A549 (cell line): Measurements from ENCODE around the gene MCM7.

Source experiments
- CBX8 ChIP-seq: fragments of 200-600 bp; sonication (generic); IDR thresholded peaks from 2 replicates; pipeline ENCODE4 v1.6.1; 2016
- CTCF ChIP-seq: fragments of >200 bp; sonication (Bioruptor Twin); formaldehyde crosslinking; IDR thresholded peaks from 3 replicates; pipeline ENCODE4 v1.5.1; 2016
- POLR2A ChIP-seq: IDR thresholded peaks from 2 replicates; pipeline ENCODE4 v1.6.1; 2012; ENCODE audit warnings: mild to moderate bottlenecking, low read length
- RARB ChIP-seq: fragments of 250-450 bp; sonication (Bioruptor Pico); IDR thresholded peaks from 2 replicates; pipeline ENCODE4 v1.8.0; 2021; ENCODE audit warnings: mild to moderate bottlenecking, moderate library complexity
- SMC3 ChIP-seq: fragments of >200 bp; sonication (Bioruptor Twin); formaldehyde crosslinking; IDR thresholded peaks from 3 replicates; pipeline ENCODE4 v1.6.1; 2018; ENCODE audit warnings: inconsistent platforms

- TF ChIP-seq CBX8 = no peak
- TF ChIP-seq CTCF = no peak
- no peak for TF ChIP-seq SMC3
- TF ChIP-seq POLR2A = no peak
- TF ChIP-seq RARB (CRISPR knock-in tag) = no peak
Measured at GRCh38 chr7:100124301-100125230, 23.4 kb upstream of the MCM7 start.
